Right lung (tissue), 5 donors: ENCODE data around the gene NFXL1. TPM values are rescaled to one million over a fixed set of nuclear protein-coding genes. Genes with fewer than 3 reads are reported as not detected.

Source experiments
- DNase-seq, 2 donors: peaks; one replicate each; pipeline ENCODE4 v3.0.0-alpha.2; 2013
- polyA plus RNA-seq, 5 donors: library from polyadenylated mRNA; unstranded; fragments of 120-200 nt; gene quantifications; one replicate each; pipeline versions ENCODE4 v1.2.1 to v1.2.3, GENCODE V29; 2013; ENCODE audit warnings: inconsistent platforms in 1 of 5, low replicate concordance in 1 of 5; ENCODE audit not compliant: insufficient read length in 5 of 5, insufficient read depth in 1 of 5

NFXL1 gene
- polyA plus RNA-seq, 5 donors = 20.3 to 33.0 (median 26.5) TPM

- no peak for DNase-seq
Measured at GRCh38 chr4:47835494-47835893, 78.9 kb downstream of the NFXL1 start.

GRCh38 chr4:47831026-47831679, 83.2 kb downstream of the NFXL1 start:
- DNase-seq = no peak

- no peak for DNase-seq
Measured at GRCh38 chr4:47830265-47831025, 83.9 kb downstream of the NFXL1 start.

- DNase-seq = no peak
Measured at GRCh38 chr4:47829438-47829837, 84.9 kb downstream of the NFXL1 start.

GRCh38 chr4:47827343-47828047, 86.9 kb downstream of the NFXL1 start:
- DNase-seq = no peak

- DNase-seq = no peak
Measured at GRCh38 chr4:47824840-47825239, 89.5 kb downstream of the NFXL1 start.

- no peak for DNase-seq
Measured at GRCh38 chr4:47819178-47819577, 95.2 kb downstream of the NFXL1 start.

GRCh38 chr4:47817275-47817674, 97.1 kb downstream of the NFXL1 start:
- no peak for DNase-seq

GRCh38 chr4:47816748-47817147, 97.6 kb downstream of the NFXL1 start:
- no peak for DNase-seq

GRCh38 chr4:47814618-47815295, 99.6 kb downstream of the NFXL1 start:
- DNase-seq = peak in 1 of 2 donors; percentile 22

- no peak for DNase-seq
Measured at GRCh38 chr4:47809654-47810203, 104.7 kb downstream of the NFXL1 start.

GRCh38 chr4:47804598-47804997, 109.8 kb downstream of the NFXL1 start:
- no peak for DNase-seq

- no peak for DNase-seq
Measured at GRCh38 chr4:47801481-47802002, 112.8 kb downstream of the NFXL1 start.

GRCh38 chr4:47798165-47798564, 116.2 kb downstream of the NFXL1 start:
- DNase-seq = no peak

Other genes with a start within 250 kb of the NFXL1 start
- gene CORIN, start 76.5 kb downstream of the NFXL1 start, polyA plus RNA-seq = 1 to 10 TPM; 2.9 to 5.4 (median 3.5) TPM
- gene CNGA1, start 102.1 kb upstream of the NFXL1 start, polyA plus RNA-seq = 1 to 10 TPM in 4 of 5 donors, under 1 TPM in 1; 0.50 to 1.4 (median 1.3) TPM
- 1 to 10 TPM; 2.9 to 4.0 (median 3.2) TPM for gene NIPAL1, start 102.2 kb upstream of the NFXL1 start, polyA plus RNA-seq
- 1 to 10 TPM; 2.7 to 5.3 (median 4.5) TPM for gene TXK, start 219.7 kb upstream of the NFXL1 start, polyA plus RNA-seq